BLaER1 (cell line): ENCODE data around the gene GATAD2B.
A peak's percentile ranks its signal among the peaks of the same experiment; 100 is the strongest.

Experiments
- H3K27ac ChIP-seq: shearing (Covaris generic); formaldehyde crosslinking; 2 replicates; pipeline ENCODE4 v1.8.1; 2022
- H3K27me3 ChIP-seq: shearing (Covaris generic); formaldehyde crosslinking; 2 replicates; pipeline ENCODE4 v1.8.1; 2022
- H3K36me3 ChIP-seq: shearing (Covaris generic); formaldehyde crosslinking; 2 replicates; pipeline ENCODE4 v1.8.1; 2022
- H3K4me1 ChIP-seq: shearing (Covaris generic); formaldehyde crosslinking; 2 replicates; pipeline ENCODE4 v1.8.1; 2022
- H3K4me2 ChIP-seq: shearing (Covaris generic); formaldehyde crosslinking; 2 replicates; pipeline ENCODE4 v1.8.1; 2022
- H3K4me3 ChIP-seq: shearing (Covaris generic); formaldehyde crosslinking; 2 replicates; pipeline ENCODE4 v1.8.1; 2022
- H3K9ac ChIP-seq: shearing (Covaris generic); formaldehyde crosslinking; 2 replicates; pipeline ENCODE4 v1.8.1; 2022
- H3K9me3 ChIP-seq: shearing (Covaris generic); formaldehyde crosslinking; 2 replicates; pipeline ENCODE4 v1.8.1; 2022
- H4K20me1 ChIP-seq: shearing (Covaris generic); formaldehyde crosslinking; 2 replicates; pipeline ENCODE4 v1.8.1; 2022
- Cebpa-rat ChIP-seq: shearing (Covaris generic); IDR thresholded peaks from 2 replicates; pipeline ENCODE4 v1.8.1; 2022

Gene GATAD2B

GRCh38 chr1:153953859-153954365 is 31.1 kb upstream of the GATAD2B start:
- Histone ChIP-seq H3K27me3 (no peaks in the 10 kb centered on the region), H3K4me1 (peaks cover 45% of the 10 kb centered on the region), H3K9ac (no peak overlapping the region), H3K36me3 (peaks cover 64% of the 10 kb centered on the region), H4K20me1 (peaks cover 67% of the 10 kb centered on the region), H3K9me3 (no peaks in the 10 kb centered on the region), H3K4me3 (no peak overlapping the region), H3K27ac (no peak overlapping the region), H3K4me2 (no peak overlapping the region)
- no peak for TF ChIP-seq Cebpa-rat

GRCh38 chr1:153951801-153952200 is 29.0 kb upstream of the GATAD2B start:
- TF ChIP-seq Cebpa-rat = no peak
- Histone ChIP-seq H3K4me1 (peaks cover 43% of the 10 kb centered on the region), H3K27ac (no peak overlapping the region), H3K4me3 (no peak overlapping the region), H3K9me3 (no peaks in the 10 kb centered on the region), H3K36me3 (peaks cover 84% of the 10 kb centered on the region), H4K20me1 (peaks cover 54% of the 10 kb centered on the region), H3K27me3 (no peaks in the 10 kb centered on the region), H3K4me2 (no peak overlapping the region), H3K9ac (no peak overlapping the region)

DNA sequence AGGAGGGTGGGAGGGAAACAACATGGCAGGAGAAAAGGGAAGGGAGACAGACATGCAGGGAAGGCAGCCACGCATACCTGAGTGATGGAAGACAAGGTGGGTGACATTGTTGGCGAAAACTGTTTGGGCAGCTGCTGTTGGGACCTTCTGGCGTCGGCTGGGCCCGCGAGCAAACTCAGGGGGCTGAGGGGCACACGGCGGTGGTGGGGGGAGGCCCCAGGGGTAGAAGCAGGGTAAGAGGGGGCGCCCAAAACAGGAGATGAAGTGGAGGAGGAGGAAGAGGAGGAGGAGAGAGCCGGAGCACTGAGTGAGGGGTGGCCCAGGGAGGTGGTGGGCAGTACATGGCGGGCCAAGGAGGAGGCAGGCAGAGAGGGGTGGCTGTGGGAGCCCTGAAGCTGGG is 28.4 kb upstream of the GATAD2B start:
- Histone ChIP-seq H3K9ac (no peak overlapping the region), H3K4me1 (peaks cover 39% of the 10 kb centered on the region), H3K36me3 (peaks cover 84% of the 10 kb centered on the region)

DNA sequence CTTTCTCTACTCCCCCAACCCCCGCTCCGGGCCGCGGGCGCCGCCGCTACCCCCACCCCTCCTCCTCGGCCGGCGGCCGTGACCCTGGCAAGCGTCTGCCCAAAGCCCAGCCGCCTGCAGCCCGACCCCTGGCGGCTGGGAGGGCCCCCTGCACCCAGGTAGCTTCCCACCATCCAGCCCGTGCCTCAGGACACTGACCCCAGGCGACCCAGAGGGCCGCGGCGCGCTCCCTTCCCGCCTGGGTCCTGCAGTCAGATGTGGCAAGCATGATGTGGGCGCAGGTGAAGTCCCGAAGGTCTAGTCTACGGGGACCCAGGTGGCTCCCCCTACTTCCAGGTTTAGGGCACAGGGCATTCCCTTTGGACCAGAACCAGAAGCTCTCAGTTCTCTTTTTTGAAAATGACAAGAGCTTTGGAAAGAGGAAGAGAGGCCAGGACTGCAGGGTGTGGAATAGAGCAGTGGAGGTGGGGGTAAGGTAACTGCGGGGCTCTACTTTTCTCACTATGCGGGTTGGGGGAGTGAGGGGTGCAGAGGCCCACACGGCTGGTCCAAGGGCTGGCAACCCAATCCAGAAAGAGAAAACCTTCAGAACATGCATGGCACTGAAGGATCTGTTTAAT is 24.0 kb upstream of the GATAD2B start, which contains the start of gene DENND4B:
DENND4B (minus strand) TSS at position 97 of the 620 bp plus-strand sequence. CDS start 2,344 bp downstream, outside the sequence.
- Histone ChIP-seq H3K4me2 (peak within 1 kb of the TSS; percentile 97), H3K27me3 (no peaks in the 10 kb centered on the region), H3K4me1 (peaks cover 50% of the 10 kb centered on the region), H3K4me3 (peak within 1 kb of the TSS; percentile 92), H3K9me3 (no peaks in the 10 kb centered on the region), H3K27ac (peak within 1 kb of the TSS; percentile 100), H3K9ac (peak within 1 kb of the TSS; percentile 99), H4K20me1 (peaks cover 6% of the 10 kb centered on the region; the same call in 1 of the 2 replicates), H3K36me3 (peaks cover 73% of the 10 kb centered on the region)
- no peak for TF ChIP-seq Cebpa-rat

More for the DNA sequence above, 28.4 kb upstream of the GATAD2B start:
- TF ChIP-seq Cebpa-rat = no peak
- H3K4me2 ChIP-seq = no peak overlapping the region
- no peak overlapping the region for H3K27ac ChIP-seq
- H3K27me3 ChIP-seq = no peaks in the 10 kb centered on the region
- H3K4me3 ChIP-seq = no peak overlapping the region
- H3K9me3 ChIP-seq = no peaks in the 10 kb centered on the region
- H4K20me1 ChIP-seq = peaks cover 48% of the 10 kb centered on the region

DNA sequence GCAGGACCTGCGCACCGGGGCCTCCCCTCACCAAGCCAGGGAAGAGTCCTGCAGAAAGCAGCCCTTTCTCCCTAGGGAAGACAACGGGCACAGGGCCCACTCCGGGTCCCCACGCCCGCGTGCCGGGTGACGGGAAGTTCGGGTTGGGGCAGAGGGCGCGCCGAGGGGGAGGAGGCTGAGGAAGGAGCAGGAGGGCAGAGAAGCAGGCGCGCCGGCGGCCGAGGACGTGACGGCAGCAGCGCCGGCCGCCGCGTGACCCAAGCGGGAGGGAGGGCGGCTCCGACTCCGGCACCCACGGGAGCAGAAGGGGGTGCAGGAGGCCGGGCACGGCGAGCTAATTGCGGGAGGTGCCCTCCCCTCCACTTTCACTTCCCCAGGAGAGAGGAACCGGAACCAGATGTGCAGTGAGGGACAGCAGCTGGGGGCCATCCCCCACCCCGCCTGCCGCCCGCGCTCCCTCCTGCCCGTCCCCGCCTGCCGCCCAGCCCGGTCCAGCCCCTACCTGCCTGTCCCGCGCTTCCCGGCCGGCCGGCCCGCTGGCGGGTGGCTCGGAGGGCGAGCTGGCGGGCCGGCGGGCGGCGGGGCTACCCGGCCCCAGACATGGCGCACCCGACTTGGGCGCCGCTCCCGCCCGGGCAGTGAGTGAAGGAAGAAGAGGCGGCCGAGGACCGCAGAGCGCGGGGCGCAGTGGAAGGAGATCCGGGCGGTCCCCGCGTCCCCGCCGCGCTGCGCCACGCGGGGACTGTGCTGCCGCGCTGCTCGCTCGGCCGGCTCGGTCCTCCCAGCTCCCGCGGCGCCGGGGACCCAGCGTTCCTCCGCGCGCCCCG is 23.2 kb upstream of the GATAD2B start:
- Histone ChIP-seq H3K9me3 (no peaks in the 10 kb centered on the region), H3K27me3 (no peaks in the 10 kb centered on the region), H3K4me1 (peaks cover 57% of the 10 kb centered on the region), H3K36me3 (peaks cover 73% of the 10 kb centered on the region), H3K9ac (peak overlapping the region; percentile 99), H3K27ac (peak overlapping the region; percentile 100), H3K4me3 (peak overlapping the region; percentile 92), H4K20me1 (peaks cover 3% of the 10 kb centered on the region), H3K4me2 (peak overlapping the region; percentile 97)
- TF ChIP-seq Cebpa-rat = no peak

DNA sequence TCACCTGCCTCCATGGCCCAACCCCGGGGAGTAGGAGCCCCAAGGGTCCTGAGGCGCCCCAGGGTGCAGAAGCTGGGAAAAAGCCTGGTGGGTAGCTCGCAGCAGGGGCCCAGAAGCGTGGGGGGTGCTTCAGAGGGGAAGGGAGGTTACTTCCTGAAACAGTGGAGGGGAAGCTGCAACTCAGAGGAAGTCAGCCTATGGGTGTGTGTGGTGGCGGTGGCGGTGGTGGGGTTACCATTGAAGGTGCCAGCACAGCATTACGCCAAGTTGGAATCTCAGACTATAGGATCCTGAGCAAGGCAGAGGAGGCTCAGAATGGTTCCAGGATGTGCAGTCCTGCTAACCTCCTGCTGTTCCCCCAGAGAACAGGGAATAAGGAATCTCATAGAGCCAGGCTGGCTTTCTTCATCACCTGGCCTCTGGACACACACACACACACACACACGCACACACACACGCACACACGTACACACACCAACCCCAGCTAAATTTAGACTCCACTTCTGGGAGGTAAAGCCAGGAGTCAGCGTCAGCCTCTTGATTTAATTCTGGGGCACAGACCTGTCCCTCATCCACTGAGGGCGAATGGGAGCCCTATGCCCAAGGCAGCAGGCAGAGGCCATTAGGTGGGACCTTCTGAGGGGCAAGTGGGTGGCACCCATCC is 22.5 kb upstream of the GATAD2B start:
- H3K9me3 ChIP-seq = no peaks in the 10 kb centered on the region
- H3K27ac ChIP-seq = peak overlapping the region; percentile 100
- H4K20me1 ChIP-seq = peaks cover 10% of the 10 kb centered on the region
- no peaks in the 10 kb centered on the region for H3K27me3 ChIP-seq
- peaks cover 56% of the 10 kb centered on the region for H3K4me1 ChIP-seq
- peaks cover 73% of the 10 kb centered on the region for H3K36me3 ChIP-seq
- H3K4me2 ChIP-seq = peak overlapping the region; percentile 97
- peak overlapping the region; percentile 99 for H3K9ac ChIP-seq
- peak overlapping the region; percentile 92 for H3K4me3 ChIP-seq
- TF ChIP-seq Cebpa-rat = no peak

DNA sequence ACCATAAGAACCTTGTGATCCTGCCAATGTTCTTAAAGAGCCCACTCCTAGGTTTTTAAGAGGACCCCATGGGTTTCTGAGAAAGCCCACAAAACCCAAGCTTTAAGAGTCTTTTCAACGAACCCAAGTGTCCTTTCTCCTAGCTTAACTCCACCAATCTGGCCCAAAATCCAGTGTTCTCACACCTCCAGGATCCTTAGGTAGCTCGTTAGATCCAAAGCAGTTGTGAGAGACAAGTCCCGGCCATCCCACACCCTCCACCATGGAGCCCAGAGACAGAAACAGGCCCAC is 22.0 kb upstream of the GATAD2B start:
- no peak for TF ChIP-seq Cebpa-rat
- Histone ChIP-seq H3K9ac (peak overlapping the region; percentile 99), H3K36me3 (peaks cover 73% of the 10 kb centered on the region)

DNA sequence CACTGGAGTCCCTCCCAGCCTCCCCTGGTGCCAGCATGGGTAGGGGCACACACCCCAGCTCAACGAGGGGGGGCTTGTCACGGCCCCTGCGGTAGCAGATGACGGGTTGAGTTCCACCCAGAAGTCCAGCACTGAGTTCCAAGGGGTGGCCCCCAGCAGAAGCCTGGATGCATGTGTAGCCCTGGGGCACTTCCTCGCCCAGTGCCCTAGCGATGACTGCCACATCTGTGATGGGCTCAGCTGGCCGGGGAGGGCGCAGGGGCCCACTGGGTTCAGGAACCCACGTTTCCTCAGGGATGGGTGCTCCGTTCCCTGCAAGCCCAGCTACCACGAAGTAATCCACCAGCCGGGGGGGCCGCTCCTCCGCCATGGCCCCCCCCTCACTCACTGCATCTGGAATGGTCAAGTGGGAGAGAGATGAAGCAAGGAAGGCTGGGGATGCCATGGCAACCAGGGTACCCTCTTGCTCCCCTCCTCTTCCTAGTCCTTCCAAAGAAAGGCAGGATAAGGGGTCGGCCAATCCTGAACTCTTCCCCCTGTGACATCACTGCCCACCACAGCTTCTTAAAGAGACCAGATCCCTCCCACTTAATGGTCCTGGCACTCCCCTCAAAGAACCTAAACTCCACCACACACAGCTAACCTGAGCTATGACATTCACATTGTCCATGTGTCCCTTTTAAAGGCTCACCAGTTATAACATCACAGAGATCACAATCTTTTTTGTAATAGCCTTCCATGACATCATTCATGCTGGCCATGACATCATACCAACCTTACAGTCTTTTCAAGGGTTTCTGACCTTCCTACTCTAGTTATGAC is 21.4 kb upstream of the GATAD2B start:
- H3K4me1 ChIP-seq = peaks cover 47% of the 10 kb centered on the region
- peaks cover 15% of the 10 kb centered on the region for H4K20me1 ChIP-seq
- H3K36me3 ChIP-seq = peaks cover 73% of the 10 kb centered on the region
- H3K27me3 ChIP-seq = no peaks in the 10 kb centered on the region
- H3K9me3 ChIP-seq = no peaks in the 10 kb centered on the region
- H3K4me2 ChIP-seq = peak overlapping the region; percentile 97
- peak overlapping the region; percentile 99 for H3K9ac ChIP-seq
- TF ChIP-seq Cebpa-rat = no peak
- H3K4me3 ChIP-seq = peak overlapping the region; percentile 92
- peak overlapping the region; percentile 100 for H3K27ac ChIP-seq

More for the DNA sequence above, 22.0 kb upstream of the GATAD2B start:
- Histone ChIP-seq H3K27ac (peak overlapping the region; percentile 100), H3K4me2 (peak overlapping the region; percentile 97), H3K4me3 (peak overlapping the region; percentile 92), H3K9me3 (no peaks in the 10 kb centered on the region), H3K27me3 (no peaks in the 10 kb centered on the region), H3K4me1 (peaks cover 51% of the 10 kb centered on the region), H4K20me1 (peaks cover 15% of the 10 kb centered on the region)
